ENCODE results near the gene CLSTN2. TPM values are rescaled to one million over a fixed set of nuclear protein-coding genes. Genes with fewer than 3 reads are reported as not detected.

The CLSTN2 gene
- total RNA-seq, 1 donor from 2014 or later, result 4.7 TPM

- H3K9me3 ChIP-seq (ENCODE audit: control insufficient read depth in 3 of 3, low read length in 3 of 3), result no peaks in the 10 kb centered on the region
- no peak overlapping the region for H3K4me3 ChIP-seq (ENCODE audit: low read length in 3 of 3)
- H3K9ac ChIP-seq (ENCODE audit: low read depth in 1 of 3, low read length in 3 of 3), result no peak overlapping the region
- peak overlapping the region; percentile 83 for H3K27ac ChIP-seq (ENCODE audit: low read depth, low read length)
- H3K4me1 ChIP-seq (ENCODE audit: control insufficient read depth in 3 of 3, insufficient read depth in 3 of 3, low read length in 3 of 3), result peaks cover 30 to 45% (median 30%) of the 10 kb centered on the region in 3 donors
- no peaks in the 10 kb centered on the region for H3K36me3 ChIP-seq (ENCODE audit: control insufficient read depth in 3 of 3, insufficient read depth in 3 of 3, low read length in 3 of 3)
- no peaks in the 10 kb centered on the region for H3K27me3 ChIP-seq (ENCODE audit: control insufficient read depth in 3 of 3, insufficient read depth in 3 of 3, low read length in 3 of 3)
Observed at GRCh38 chr3:140187656-140188221, 252.8 kb downstream of the CLSTN2 start.

DNA sequence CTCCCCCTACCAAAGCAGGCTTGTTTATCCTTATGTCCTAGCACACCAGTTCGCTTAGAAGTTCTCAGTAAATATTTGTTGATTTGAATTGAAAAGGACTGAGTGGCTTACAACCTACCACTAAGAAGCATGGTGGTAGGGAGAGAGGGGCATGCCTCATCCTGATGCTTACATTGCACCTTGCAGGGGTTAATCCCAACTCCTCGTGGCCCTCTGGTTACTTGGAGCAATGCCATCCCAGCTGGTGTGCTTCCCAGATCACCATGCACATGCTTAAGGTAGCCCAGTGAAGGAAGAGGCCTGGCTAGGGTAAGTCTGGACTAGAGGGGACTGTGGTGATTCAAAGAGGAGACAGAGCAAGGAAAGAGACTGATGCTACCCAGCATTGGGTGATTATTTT lies 253.3 kb downstream of the CLSTN2 start:
- Histone ChIP-seq H3K9me3 (ENCODE audit: control insufficient read depth in 3 of 3, low read length in 3 of 3) (no peaks in the 10 kb centered on the region), H3K4me1 (ENCODE audit: control insufficient read depth in 3 of 3, insufficient read depth in 3 of 3, low read length in 3 of 3) (peaks cover 30 to 44% (median 30%) of the 10 kb centered on the region in 3 donors)

GRCh38 chr3:140189267-140189666 lies 254.3 kb downstream of the CLSTN2 start:
- H3K4me3 ChIP-seq (ENCODE audit: low read length in 3 of 3), result no peak overlapping the region
- H3K36me3 ChIP-seq (ENCODE audit: control insufficient read depth in 3 of 3, insufficient read depth in 3 of 3, low read length in 3 of 3), result no peaks in the 10 kb centered on the region
- peaks cover 30 to 39% (median 30%) of the 10 kb centered on the region in 3 donors for H3K4me1 ChIP-seq (ENCODE audit: control insufficient read depth in 3 of 3, insufficient read depth in 3 of 3, low read length in 3 of 3)
- no peaks in the 10 kb centered on the region for H3K27me3 ChIP-seq (ENCODE audit: control insufficient read depth in 3 of 3, insufficient read depth in 3 of 3, low read length in 3 of 3)
- no peak overlapping the region for H3K27ac ChIP-seq (ENCODE audit: low read depth, low read length)
- no peaks in the 10 kb centered on the region for H3K9me3 ChIP-seq (ENCODE audit: control insufficient read depth in 3 of 3, low read length in 3 of 3)
- H3K9ac ChIP-seq (ENCODE audit: low read depth in 1 of 3, low read length in 3 of 3), result no peak overlapping the region

More for the DNA sequence above, 253.3 kb downstream of the CLSTN2 start:
- Histone ChIP-seq H3K36me3 (ENCODE audit: control insufficient read depth in 3 of 3, insufficient read depth in 3 of 3, low read length in 3 of 3) (no peaks in the 10 kb centered on the region), H3K9ac (ENCODE audit: low read depth in 1 of 3, low read length in 3 of 3) (no peak overlapping the region), H3K27ac (ENCODE audit: low read depth, low read length) (peak overlapping the region; percentile 83), H3K27me3 (ENCODE audit: control insufficient read depth in 3 of 3, insufficient read depth in 3 of 3, low read length in 3 of 3) (no peaks in the 10 kb centered on the region), H3K4me3 (ENCODE audit: low read length in 3 of 3) (no peak overlapping the region)

DNA sequence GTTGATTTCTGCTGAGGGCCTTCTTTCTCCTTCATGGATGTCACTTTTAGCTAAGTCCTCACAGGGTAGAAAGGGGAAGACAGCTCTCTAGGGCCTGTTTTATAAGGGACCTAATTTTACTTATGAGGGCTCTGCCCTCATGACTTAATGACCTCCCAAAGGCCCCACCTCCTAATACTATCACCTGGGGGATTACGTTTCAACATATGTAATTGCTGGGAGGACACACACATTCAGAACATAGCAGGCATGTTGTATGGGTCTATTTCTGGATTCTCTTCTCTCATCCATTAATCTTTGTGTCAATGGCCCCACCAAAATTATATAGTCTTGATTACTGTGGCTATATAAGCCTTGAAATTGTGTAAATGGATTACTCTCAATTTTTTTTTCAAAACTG lies 255.0 kb downstream of the CLSTN2 start:
- no peaks in the 10 kb centered on the region for H3K27me3 ChIP-seq (ENCODE audit: control insufficient read depth in 3 of 3, insufficient read depth in 3 of 3, low read length in 3 of 3)
- no peaks in the 10 kb centered on the region for H3K9me3 ChIP-seq (ENCODE audit: control insufficient read depth in 3 of 3, low read length in 3 of 3)
- no peak overlapping the region for H3K4me3 ChIP-seq (ENCODE audit: low read length in 3 of 3)
- H3K36me3 ChIP-seq (ENCODE audit: control insufficient read depth in 3 of 3, insufficient read depth in 3 of 3, low read length in 3 of 3), result no peaks in the 10 kb centered on the region
- no peak overlapping the region for H3K27ac ChIP-seq (ENCODE audit: low read depth, low read length)
- no peak overlapping the region for H3K9ac ChIP-seq (ENCODE audit: low read depth in 1 of 3, low read length in 3 of 3)
- peaks cover 30 to 35% (median 30%) of the 10 kb centered on the region in 3 donors for H3K4me1 ChIP-seq (ENCODE audit: control insufficient read depth in 3 of 3, insufficient read depth in 3 of 3, low read length in 3 of 3)

DNA sequence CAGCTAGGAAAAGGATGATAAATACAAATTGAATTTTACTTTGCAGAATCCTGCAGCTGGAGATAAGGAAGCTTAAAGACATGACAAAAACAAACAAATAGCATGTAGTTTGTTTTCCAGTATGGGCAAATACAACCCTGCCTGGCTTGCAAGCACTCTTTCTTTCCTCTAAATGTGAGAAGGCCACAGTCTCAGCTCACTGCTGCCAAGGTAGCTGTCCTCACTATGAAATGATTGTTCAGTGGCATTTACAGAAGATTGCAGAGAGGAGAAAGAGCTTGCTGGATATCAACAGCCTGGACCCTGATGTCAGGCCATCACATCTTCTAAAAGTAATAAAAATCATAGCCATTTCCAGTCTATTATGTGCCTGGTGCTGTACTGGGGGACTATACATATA lies 262.0 kb downstream of the CLSTN2 start:
- no peaks in the 10 kb centered on the region for H3K9me3 ChIP-seq (ENCODE audit: control insufficient read depth in 3 of 3, low read length in 3 of 3)
- no peak overlapping the region for H3K27ac ChIP-seq (ENCODE audit: low read depth, low read length)
- H3K27me3 ChIP-seq (ENCODE audit: control insufficient read depth in 3 of 3, insufficient read depth in 3 of 3, low read length in 3 of 3), result no peaks in the 10 kb centered on the region
- no peak overlapping the region for H3K9ac ChIP-seq (ENCODE audit: low read depth in 1 of 3, low read length in 3 of 3)
- H3K36me3 ChIP-seq (ENCODE audit: control insufficient read depth in 3 of 3, insufficient read depth in 3 of 3, low read length in 3 of 3), result no peaks in the 10 kb centered on the region
- peaks cover 0 to 3% (median 2%) of the 10 kb centered on the region in 3 donors for H3K4me1 ChIP-seq (ENCODE audit: control insufficient read depth in 3 of 3, insufficient read depth in 3 of 3, low read length in 3 of 3)
- no peak overlapping the region for H3K4me3 ChIP-seq (ENCODE audit: low read length in 3 of 3)

DNA sequence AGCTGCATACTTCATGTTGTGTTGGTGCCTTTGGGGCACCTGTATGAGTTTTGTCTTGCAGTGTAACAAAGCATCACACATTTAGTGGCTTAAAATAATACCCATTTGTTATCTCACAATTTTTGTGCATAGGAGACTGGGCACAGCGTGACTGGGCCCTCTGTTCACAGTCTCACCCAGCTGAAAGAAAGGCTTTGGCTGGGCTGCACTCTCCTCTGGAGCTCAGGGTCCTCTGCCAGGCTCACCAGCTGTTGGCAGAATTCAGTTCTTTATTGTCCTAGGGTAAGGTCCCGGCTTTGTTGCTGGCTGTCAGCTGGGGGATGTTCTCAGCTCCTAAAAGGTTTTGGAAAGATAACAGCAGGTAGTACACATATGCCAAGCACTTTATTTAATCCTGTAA lies 263.3 kb downstream of the CLSTN2 start:
- H3K4me3 ChIP-seq (ENCODE audit: low read length in 3 of 3), result no peak overlapping the region
- no peaks in the 10 kb centered on the region for H3K27me3 ChIP-seq (ENCODE audit: control insufficient read depth in 3 of 3, insufficient read depth in 3 of 3, low read length in 3 of 3)
- peaks cover 0 to 3% (median 2%) of the 10 kb centered on the region in 3 donors for H3K4me1 ChIP-seq (ENCODE audit: control insufficient read depth in 3 of 3, insufficient read depth in 3 of 3, low read length in 3 of 3)
- H3K9ac ChIP-seq (ENCODE audit: low read depth in 1 of 3, low read length in 3 of 3), result no peak overlapping the region
- H3K36me3 ChIP-seq (ENCODE audit: control insufficient read depth in 3 of 3, insufficient read depth in 3 of 3, low read length in 3 of 3), result no peaks in the 10 kb centered on the region
- H3K27ac ChIP-seq (ENCODE audit: low read depth, low read length), result no peak overlapping the region
- H3K9me3 ChIP-seq (ENCODE audit: control insufficient read depth in 3 of 3, low read length in 3 of 3), result no peaks in the 10 kb centered on the region

DNA sequence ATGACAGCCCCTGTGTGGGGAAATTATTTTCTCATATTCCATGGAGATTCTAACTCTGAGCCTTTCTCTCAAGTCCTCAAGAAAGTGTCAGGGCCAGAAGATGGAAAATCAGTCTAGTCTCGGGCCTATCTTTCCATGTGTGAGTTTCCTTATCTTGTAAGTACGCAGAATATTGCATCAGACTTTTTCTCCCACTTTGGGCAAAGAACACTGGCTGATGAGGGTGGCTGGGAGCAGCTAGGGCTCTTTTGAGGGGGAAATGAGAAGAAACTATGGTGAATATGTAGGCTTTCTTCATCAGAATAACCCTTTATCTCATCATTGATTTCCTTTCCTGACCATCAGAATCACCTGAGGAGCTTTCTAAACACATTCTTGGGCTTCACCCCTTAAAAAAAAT lies 264.0 kb downstream of the CLSTN2 start:
- Histone ChIP-seq H3K27me3 (ENCODE audit: control insufficient read depth in 3 of 3, insufficient read depth in 3 of 3, low read length in 3 of 3) (no peaks in the 10 kb centered on the region), H3K9ac (ENCODE audit: low read depth in 1 of 3, low read length in 3 of 3) (no peak overlapping the region), H3K4me3 (ENCODE audit: low read length in 3 of 3) (no peak overlapping the region), H3K4me1 (ENCODE audit: control insufficient read depth in 3 of 3, insufficient read depth in 3 of 3, low read length in 3 of 3) (peaks cover 0 to 3% (median 2%) of the 10 kb centered on the region in 3 donors), H3K27ac (ENCODE audit: low read depth, low read length) (no peak overlapping the region), H3K9me3 (ENCODE audit: control insufficient read depth in 3 of 3, low read length in 3 of 3) (no peaks in the 10 kb centered on the region), H3K36me3 (ENCODE audit: control insufficient read depth in 3 of 3, insufficient read depth in 3 of 3, low read length in 3 of 3) (no peaks in the 10 kb centered on the region)

GRCh38 chr3:140199743-140200142 lies 264.8 kb downstream of the CLSTN2 start:
- H3K36me3 ChIP-seq (ENCODE audit: control insufficient read depth in 3 of 3, insufficient read depth in 3 of 3, low read length in 3 of 3), result no peaks in the 10 kb centered on the region
- H3K9me3 ChIP-seq (ENCODE audit: control insufficient read depth in 3 of 3, low read length in 3 of 3), result no peaks in the 10 kb centered on the region
- no peak overlapping the region for H3K27ac ChIP-seq (ENCODE audit: low read depth, low read length)
- H3K9ac ChIP-seq (ENCODE audit: low read depth in 1 of 3, low read length in 3 of 3), result no peak overlapping the region
- H3K4me3 ChIP-seq (ENCODE audit: low read length in 3 of 3), result no peak overlapping the region
- H3K27me3 ChIP-seq (ENCODE audit: control insufficient read depth in 3 of 3, insufficient read depth in 3 of 3, low read length in 3 of 3), result no peaks in the 10 kb centered on the region
- H3K4me1 ChIP-seq (ENCODE audit: control insufficient read depth in 3 of 3, insufficient read depth in 3 of 3, low read length in 3 of 3), result peaks cover 0 to 3% (median 2%) of the 10 kb centered on the region in 3 donors

GRCh38 chr3:140203510-140203909 lies 268.5 kb downstream of the CLSTN2 start:
- no peak overlapping the region for H3K27ac ChIP-seq (ENCODE audit: low read depth, low read length)
- no peaks in the 10 kb centered on the region for H3K9me3 ChIP-seq (ENCODE audit: control insufficient read depth in 3 of 3, low read length in 3 of 3)
- H3K4me1 ChIP-seq (ENCODE audit: control insufficient read depth in 3 of 3, insufficient read depth in 3 of 3, low read length in 3 of 3), result peaks cover 0 to 2% (median 0%) of the 10 kb centered on the region in 3 donors
- no peak overlapping the region for H3K9ac ChIP-seq (ENCODE audit: low read depth in 1 of 3, low read length in 3 of 3)
- no peaks in the 10 kb centered on the region for H3K36me3 ChIP-seq (ENCODE audit: control insufficient read depth in 3 of 3, insufficient read depth in 3 of 3, low read length in 3 of 3)
- no peak overlapping the region for H3K4me3 ChIP-seq (ENCODE audit: low read length in 3 of 3)
- H3K27me3 ChIP-seq (ENCODE audit: control insufficient read depth in 3 of 3, insufficient read depth in 3 of 3, low read length in 3 of 3), result no peaks in the 10 kb centered on the region

- no peaks in the 10 kb centered on the region for H3K36me3 ChIP-seq (ENCODE audit: control insufficient read depth in 3 of 3, insufficient read depth in 3 of 3, low read length in 3 of 3)
- H3K27me3 ChIP-seq (ENCODE audit: control insufficient read depth in 3 of 3, insufficient read depth in 3 of 3, low read length in 3 of 3), result no peaks in the 10 kb centered on the region
- no peak overlapping the region for H3K9ac ChIP-seq (ENCODE audit: low read depth in 1 of 3, low read length in 3 of 3)
- no peak overlapping the region for H3K4me3 ChIP-seq (ENCODE audit: low read length in 3 of 3)
- H3K4me1 ChIP-seq (ENCODE audit: control insufficient read depth in 3 of 3, insufficient read depth in 3 of 3, low read length in 3 of 3), result no peaks in the 10 kb centered on the region
- H3K9me3 ChIP-seq (ENCODE audit: control insufficient read depth in 3 of 3, low read length in 3 of 3), result no peaks in the 10 kb centered on the region
- no peak overlapping the region for H3K27ac ChIP-seq (ENCODE audit: low read depth, low read length)
Observed at GRCh38 chr3:140204271-140204984, 269.4 kb downstream of the CLSTN2 start.

Data from skeletal muscle tissue (tissue), 4 donors.